NCI-H748 (cell line): Measurements from ENCODE around the gene POFUT2.
"Not testable (repeated sequence)": the region's sequence is repeated elsewhere in the genome, so short reads cannot be mapped to it uniquely, and the experiment has no call there.

Experiments used
- DNase-seq: peaks from one replicate; lab custom pipeline; 2025; ENCODE audit not compliant: unreplicated experiment; lab: John Stamatoyannopoulos, UW

Gene POFUT2

DNA sequence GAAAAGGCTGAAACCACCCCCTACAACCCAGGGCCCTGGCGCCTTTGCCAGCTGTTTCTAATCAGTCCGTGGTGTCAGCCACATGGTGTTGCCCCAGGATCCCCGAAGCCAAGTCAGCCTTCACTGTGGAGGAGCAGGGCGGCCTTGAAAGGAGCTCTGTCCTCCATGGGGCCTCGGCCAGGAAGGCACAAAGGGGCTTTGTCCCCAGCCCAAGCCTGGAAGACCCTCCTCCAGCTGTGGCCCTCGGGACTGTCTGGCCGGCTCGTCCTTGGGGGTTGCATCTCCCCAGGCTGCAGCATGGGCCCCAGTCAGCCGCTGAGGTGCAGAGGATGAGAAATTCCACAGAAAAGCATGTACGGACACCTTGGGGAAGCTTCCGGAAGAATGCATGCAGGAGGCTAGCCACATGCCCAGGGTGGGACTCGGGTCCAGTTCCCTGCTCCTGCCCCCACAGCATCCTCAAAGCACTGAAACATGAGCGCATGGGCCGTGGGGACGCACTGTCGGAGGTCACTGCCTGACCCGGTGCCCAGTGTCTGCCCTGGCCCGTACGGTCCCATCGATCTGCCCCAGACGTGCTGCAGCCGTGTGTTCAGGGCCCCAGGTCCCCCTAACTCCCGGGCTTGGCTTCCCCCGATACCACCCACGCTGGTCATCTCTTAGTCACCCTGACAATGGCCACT is 38.6 kb upstream of the POFUT2 start:
- no peak for DNase-seq

- no peak for DNase-seq
These were observed 37.8 kb upstream of the POFUT2 start for GRCh38 chr21:45325206-45326168.

DNA sequence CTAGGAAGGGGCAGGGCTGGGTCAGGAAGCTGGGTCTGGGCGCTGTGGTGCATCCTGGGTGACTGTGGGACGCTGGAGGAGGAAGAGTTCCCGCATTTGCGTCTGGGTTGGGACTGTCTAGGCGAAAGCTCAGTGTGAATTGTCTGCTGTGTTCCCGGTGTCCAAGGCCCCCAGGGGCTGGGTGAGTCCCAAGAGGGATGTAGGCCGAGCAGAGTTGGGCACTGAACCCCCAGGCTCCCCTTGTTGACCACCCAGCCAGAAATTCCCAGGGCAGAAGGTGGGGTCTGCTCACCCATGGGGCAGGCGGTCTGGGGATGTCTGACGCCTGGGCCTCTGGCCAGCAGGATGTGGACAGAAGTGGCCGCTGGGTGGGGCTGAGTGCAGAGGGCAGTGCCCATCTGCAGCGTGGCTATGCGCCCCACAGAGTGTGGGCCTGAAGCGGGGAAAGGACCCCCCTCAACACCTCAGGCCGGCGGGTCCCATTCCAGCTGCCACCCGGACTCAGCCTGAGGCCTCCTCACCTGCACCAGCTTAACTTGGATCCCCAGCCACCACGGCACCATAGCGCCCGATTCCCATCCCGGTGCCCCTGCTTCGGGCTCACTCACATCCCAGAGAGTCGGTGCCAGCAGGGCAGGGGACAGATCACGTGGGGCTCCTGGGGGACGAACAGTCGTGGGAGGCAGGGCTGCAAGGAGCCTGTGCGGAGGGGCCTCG is 37.0 kb upstream of the POFUT2 start:
- no peak for DNase-seq

DNA sequence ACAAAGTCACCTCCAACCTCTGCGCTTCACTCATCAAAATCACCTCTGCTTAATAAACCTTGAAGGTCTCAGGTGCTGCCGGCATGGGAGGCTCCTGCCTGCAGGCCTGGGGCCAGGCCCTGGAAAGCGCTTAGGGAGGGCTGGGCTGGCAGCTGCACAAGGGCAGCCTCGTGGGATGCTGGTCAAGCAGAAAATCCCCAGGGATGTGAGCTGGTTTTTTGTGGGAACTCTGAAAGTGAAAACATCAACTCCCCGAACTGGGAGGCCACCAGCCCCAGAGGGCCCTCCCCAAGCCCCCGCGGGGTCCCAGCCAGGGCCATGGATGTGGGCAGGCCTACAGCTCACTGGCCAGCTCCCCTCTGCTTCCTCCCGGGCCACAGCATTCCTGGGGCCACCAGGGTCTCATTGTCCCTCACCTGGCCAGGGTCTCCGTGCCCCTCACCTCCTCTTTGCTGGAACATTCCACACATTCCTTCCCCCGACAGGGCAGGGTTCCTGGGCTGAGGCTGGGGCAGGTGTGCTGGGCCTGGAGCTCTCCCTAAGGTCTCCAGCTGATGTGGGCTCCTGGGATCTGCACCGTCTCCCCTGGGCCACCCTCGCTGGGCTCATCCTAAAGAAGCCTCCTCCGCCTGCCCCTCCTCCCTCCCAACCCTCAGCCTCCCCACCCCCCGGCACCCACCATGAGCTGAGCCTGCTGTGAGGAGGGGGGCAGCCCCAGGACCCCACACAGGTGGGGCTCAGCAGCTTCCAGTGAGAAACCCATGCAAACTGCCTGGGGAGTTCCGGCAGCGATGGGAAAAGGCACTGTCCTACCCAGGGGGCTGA is 36.0 kb upstream of the POFUT2 start:
- DNase-seq = no peak

DNA sequence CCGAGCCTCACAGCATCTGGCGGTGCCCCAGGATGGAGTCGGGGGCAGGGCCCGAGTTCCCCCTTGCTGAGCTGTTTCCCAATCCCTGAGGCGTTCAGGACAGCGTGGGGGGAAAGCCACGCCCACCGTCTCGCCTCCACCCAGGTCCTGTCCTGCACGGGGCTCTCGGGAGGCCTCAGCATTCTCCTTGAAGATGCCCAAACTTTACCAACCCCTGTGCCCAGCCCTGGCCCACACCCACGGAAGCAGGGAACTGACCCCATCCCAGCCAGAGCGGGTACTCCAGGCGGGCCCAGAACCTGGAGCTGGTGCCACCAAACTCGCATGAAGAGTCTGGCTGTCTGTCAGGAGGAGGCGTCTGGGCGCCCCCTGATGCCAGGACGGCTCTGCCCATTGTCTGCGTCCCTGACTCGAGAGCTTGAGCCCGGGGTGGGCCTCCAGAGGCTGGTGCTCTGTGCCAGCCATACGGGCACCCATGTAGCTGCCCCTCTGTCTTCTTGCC is 35.3 kb upstream of the POFUT2 start:
- DNase-seq = no peak

DNA sequence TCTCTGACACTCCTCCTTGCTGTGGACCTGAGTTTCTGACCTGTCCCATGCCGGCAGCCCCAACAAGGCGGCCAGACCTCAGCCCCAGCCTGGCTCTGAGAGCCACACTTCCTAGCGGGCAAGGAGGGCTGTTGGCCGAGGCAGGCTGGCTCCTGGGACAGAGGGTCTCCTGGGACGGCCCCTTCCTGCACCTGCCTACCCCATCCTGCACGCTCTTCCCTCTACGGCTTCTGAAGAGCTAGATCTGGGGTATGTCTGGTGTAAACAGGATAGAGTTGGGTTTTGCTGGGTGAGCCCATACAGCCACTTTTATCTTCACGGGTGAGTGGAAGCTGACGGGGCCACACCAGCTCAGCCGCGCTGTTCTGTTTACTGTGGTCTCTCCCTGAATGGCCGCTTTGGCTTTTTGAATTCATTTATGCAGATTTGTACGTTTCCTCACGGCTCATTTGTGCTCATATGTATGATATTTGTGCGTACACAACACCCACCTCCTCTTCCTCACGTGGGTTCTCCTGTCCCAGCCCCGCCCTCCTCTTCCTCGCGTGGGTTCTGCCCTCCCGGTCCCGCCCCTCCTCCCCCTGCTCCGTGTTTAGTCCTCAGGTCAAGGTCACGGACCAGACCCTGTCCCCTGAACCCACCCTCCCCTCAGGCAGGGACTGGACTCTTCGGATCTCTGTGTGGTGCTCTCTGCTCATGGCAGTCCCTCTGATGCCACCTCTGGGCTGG is 34.7 kb upstream of the POFUT2 start:
- DNase-seq = no peak

- DNase-seq = no peak
These were observed 32.7 kb upstream of the POFUT2 start for GRCh38 chr21:45320261-45321025.

- no peak for DNase-seq
These were observed 31.9 kb upstream of the POFUT2 start for GRCh38 chr21:45319461-45320211.

GRCh38 chr21:45318556-45319404 is 31.1 kb upstream of the POFUT2 start:
- no peak for DNase-seq

DNA sequence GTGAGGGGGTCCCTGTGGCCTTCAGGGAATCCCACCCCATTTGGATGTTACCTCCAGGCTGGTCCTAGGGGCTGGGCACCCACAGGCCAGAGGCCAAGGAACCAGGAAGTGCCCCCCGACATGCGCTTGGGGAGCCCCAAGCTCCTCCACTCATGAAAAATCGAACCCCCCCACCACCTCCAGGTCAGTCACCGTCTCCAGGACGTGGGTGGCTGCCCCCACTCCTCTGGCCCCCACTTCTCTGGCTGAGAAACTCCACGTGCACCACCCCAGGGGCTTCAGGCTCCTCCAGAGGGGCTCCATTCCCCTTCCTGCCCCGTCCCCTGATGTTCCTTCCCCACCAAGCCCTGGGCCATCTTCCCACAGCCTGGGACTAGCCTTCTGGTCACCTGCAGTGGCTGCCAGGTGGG is 30.5 kb upstream of the POFUT2 start:
- DNase-seq = no peak

DNA sequence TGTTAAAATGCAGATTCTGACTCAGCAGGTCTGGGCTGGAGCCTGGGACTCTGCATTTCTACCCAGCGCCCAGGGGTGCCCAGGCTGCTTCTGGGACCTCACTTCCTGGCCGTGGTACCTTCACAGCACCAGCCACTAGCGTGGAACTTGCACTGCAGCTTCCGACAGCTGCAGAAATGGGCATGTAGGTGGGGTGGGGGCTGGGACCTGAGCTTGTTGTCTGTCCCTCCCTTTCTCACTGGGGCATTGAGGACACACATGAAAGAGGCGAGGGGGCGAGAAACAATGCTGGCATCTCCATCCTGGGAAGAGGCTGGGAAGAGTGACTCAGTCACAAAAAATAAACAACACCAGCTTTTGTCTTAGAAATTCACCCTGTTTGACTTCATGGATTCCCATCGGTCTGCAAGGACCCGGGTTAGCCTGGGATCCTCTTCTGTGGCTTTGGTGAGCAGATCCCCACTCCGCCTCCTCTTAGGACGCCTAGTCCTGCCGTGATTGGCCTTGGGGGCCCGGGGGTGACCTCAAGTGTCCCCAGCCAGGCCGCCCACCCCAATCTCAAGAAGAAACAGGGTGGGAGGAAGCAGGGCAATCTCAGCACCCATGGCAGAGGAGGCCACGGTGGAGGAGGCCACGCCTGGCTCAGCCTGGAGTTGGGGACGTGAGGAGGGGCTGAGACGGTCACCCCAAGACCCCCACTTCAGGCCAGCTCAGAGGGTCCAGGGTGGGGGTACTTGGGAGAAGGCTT is 29.9 kb upstream of the POFUT2 start:
- DNase-seq = no peak

DNA sequence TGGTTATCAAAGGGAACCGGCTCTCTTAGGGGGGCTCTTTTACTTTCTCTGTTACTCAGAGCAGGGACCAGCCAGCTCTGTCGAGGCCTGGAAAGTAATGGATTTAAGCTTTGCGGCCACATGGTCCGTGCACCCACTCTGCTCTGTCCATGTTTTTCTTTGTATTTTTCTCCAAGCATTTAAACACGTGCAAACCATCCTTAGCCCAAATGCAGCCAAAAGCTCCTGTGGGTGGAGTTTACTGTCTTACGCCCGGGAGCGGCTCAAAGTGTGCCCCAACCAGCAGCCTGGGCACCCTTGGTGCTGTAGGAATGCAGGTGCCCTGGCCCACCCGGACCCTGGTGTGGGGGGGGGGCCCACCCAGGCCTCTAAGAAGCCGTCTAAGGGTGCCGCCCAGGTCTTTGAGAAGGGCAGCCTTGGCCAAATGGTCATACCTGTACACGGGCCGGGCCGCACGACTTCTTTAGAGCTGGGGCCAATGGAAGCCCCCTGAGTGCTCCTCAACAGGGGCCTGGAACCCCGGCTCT is 29.2 kb upstream of the POFUT2 start:
- DNase-seq = no peak

- DNase-seq = not testable (repeated sequence)
These were observed 28.2 kb upstream of the POFUT2 start for GRCh38 chr21:45315676-45316470.

DNA sequence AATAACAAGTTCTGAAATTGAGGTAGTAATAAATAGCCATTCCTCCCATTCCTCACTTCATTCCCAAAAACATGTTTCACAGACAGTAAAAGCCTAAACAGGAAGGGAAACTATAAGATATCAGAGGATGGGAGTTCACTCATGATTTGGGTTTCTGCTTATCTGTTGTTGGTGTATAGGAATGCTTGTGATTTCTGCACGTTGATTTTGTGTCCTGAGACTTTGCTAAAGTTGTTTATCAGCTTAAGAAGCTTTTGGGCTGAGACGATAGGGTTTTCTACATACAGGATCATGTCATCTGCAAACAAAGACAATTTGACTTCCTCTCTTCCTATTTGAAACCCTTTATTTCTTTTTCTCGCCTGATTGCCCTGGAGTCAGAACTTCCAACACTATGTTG is 26.0 kb upstream of the POFUT2 start:
- no peak for DNase-seq

DNA sequence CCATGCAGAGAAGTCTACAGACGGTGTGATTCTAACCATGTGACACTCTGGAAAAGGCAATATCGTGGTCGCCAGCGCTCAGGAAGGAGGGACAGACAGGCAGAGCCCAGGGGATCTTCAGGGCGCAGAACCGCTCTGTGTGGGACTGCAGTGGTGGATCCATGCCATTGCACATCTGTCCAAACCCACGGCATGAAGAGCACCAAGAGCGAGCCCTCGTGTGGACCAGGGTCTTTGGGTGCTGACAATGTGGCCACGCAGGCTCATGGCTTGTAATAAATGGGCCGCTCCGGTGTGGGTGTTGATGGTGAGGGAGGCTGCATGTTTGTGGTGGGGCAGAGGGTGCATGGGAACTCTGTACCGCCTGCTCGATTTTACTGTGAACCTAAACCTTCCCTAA is 25.3 kb upstream of the POFUT2 start:
- DNase-seq = no peak

- DNase-seq = no peak
These were observed 24.6 kb upstream of the POFUT2 start for GRCh38 chr21:45312296-45312695.
